ENCODE measurements around the gene PHYKPL. TPM values are rescaled to one million over a fixed set of nuclear protein-coding genes. Genes with fewer than 3 reads are reported as not detected.

The PHYKPL gene
- total and polyA plus RNA-seq, 2 donors (not counting 3 experiments of a cell fraction or from before 2014, with no cell fraction given): 71.7 to 81.7 TPM

DNA sequence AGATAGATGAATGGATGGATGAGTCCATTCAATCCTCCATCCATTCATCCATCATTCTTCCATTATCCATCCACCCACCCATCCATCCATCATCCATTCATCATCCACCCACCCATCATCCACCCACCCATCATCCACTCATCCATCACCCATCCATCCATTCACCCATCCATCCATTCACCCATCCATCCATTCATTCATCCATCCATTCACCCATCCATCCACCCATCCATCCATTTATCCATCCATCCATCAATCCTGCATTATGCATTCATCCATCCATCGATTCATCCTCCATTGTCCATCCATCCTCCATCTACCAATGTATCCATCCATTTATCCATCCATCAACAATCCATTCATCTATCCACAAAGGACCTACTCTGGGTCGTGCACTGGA, 12.8 kb upstream of the PHYKPL start:
- Histone ChIP-seq H3K36me3 (ENCODE audit: control insufficient read depth in 2 of 2, extremely low read depth in 1 of 2, insufficient read depth in 2 of 2, low read length in 2 of 2) (no peaks in the 10 kb centered on the region), H3K4me2 (ENCODE audit: insufficient read depth, low read length) (no peak overlapping the region), H3K9ac (replicated peaks; ENCODE audit: extremely low read depth, insufficient read depth, low read length) (no peak overlapping the region), H3K4me1 (ENCODE audit: control insufficient read depth, extremely low read depth, insufficient read depth, low read length) (peaks cover 6% of the 10 kb centered on the region), H4K20me1 (replicated peaks; ENCODE audit: control insufficient read depth, extremely low read depth, insufficient read depth, low read length) (no peaks in the 10 kb centered on the region), H3K4me3 (replicated peaks in 1 of 3; ENCODE audit: insufficient read depth in 1 of 3, low read depth in 1 of 3, low read length in 3 of 3) (no peak overlapping the region), H3K9me3 (replicated peaks; ENCODE audit: control insufficient read depth, insufficient read depth, low read length) (no peaks in the 10 kb centered on the region), H3K27me3 (ENCODE audit: control insufficient read depth in 2 of 2, insufficient read depth in 2 of 2, low read length in 2 of 2) (no peaks in the 10 kb centered on the region), H2AFZ (ENCODE audit: low read depth, low read length) (no peak overlapping the region), H3K79me2 (ENCODE audit: control insufficient read depth, insufficient read depth, low read length) (no peaks in the 10 kb centered on the region), H3K27ac (ENCODE audit: insufficient read depth, low read depth, low read length) (no peak overlapping the region), H3K9me1 (replicated peaks; ENCODE audit: control insufficient read depth, extremely low read depth, insufficient read depth, low read length) (no peaks in the 10 kb centered on the region)
- CTCF ChIA-PET: no interaction called here
- intact Hi-C loops (cut with micrococcal nuclease): no loop called here
- BruUV-seq (replicated peaks): no TSS peak
- no peak for TF ChIP-seq POLR2AphosphoS5 (IDR thresholded peaks at IDR 0.05; ENCODE audit: insufficient read depth, low read depth, low read length)
- no peak for TF ChIP-seq MYC (IDR thresholded peaks at IDR 0.05; ENCODE audit: low read depth, low read length)
- TF ChIP-seq, protein P1, sequence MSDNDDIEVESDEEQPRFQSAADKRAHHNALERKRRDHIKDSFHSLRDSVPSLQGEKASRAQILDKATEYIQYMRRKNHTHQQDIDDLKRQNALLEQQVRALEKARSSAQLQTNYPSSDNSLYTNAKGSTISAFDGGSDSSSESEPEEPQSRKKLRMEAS (IDR thresholded peaks at IDR 0.05; ENCODE audit: insufficient read depth, insufficient read length): no peak
- POLR2A ChIA-PET: no interaction called here
- DNase-seq (ENCODE audit: low read depth, low spot score) (no peak), FAIRE-seq (no peak)
- dilution Hi-C loops (cut with MboI; ENCODE audit: extremely low pct_ligation_motif_present, low sequenced_read_pairs): no loop called here

DNA sequence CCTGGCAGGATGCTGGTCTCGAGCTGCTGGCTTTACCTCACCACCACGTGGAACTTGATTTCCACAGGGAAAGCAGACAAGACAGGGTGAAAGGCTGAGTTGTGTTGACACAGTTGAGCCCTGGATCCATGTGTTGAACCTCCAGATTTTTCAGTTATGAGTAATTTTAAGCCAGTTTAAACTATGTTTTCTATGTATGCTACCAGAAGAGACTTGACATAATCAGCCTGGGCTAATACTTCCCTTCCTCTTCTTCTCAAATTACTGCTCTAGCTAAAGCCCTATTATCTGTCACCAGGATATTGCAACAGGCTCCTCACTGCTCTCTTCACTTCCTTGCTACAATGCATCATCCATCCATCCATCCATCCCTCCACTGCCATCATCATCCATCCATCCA, 12.0 kb upstream of the PHYKPL start:
- Histone ChIP-seq H3K9me3 (replicated peaks; ENCODE audit: control insufficient read depth, insufficient read depth, low read length) (no peaks in the 10 kb centered on the region), H3K9me1 (replicated peaks; ENCODE audit: control insufficient read depth, extremely low read depth, insufficient read depth, low read length) (no peaks in the 10 kb centered on the region), H3K79me2 (ENCODE audit: control insufficient read depth, insufficient read depth, low read length) (no peaks in the 10 kb centered on the region), H2AFZ (ENCODE audit: low read depth, low read length) (no peak overlapping the region), H4K20me1 (replicated peaks; ENCODE audit: control insufficient read depth, extremely low read depth, insufficient read depth, low read length) (no peaks in the 10 kb centered on the region), H3K27me3 (ENCODE audit: control insufficient read depth in 2 of 2, insufficient read depth in 2 of 2, low read length in 2 of 2) (no peaks in the 10 kb centered on the region), H3K9ac (replicated peaks; ENCODE audit: extremely low read depth, insufficient read depth, low read length) (no peak overlapping the region), H3K4me3 (replicated peaks in 1 of 3; ENCODE audit: insufficient read depth in 1 of 3, low read depth in 1 of 3, low read length in 3 of 3) (no peak overlapping the region), H3K4me2 (ENCODE audit: insufficient read depth, low read length) (no peak overlapping the region), H3K27ac (ENCODE audit: insufficient read depth, low read depth, low read length) (no peak overlapping the region), H3K36me3 (ENCODE audit: control insufficient read depth in 2 of 2, extremely low read depth in 1 of 2, insufficient read depth in 2 of 2, low read length in 2 of 2) (no peaks in the 10 kb centered on the region), H3K4me1 (ENCODE audit: control insufficient read depth, extremely low read depth, insufficient read depth, low read length) (peaks cover 14% of the 10 kb centered on the region)
- TF ChIP-seq MYC (IDR thresholded peaks at IDR 0.05; ENCODE audit: low read depth, low read length) (no peak), POLR2AphosphoS5 (IDR thresholded peaks at IDR 0.05; ENCODE audit: insufficient read depth, low read depth, low read length) (no peak), EZH2 (IDR thresholded peaks at IDR 0.05; ENCODE audit: borderline replicate concordance, low read depth, low read length, severe bottlenecking) (no peak), FOS (IDR thresholded peaks at IDR 0.05; ENCODE audit: borderline replicate concordance, insufficient read depth, low read length) (no peak), GATA2 (IDR thresholded peaks at IDR 0.05; ENCODE audit: insufficient read depth, insufficient read length, low read depth, low read length) (no peak), JUN (IDR thresholded peaks at IDR 0.05; ENCODE audit: borderline replicate concordance, insufficient read depth, insufficient read length, low read depth) (no peak)
- TF ChIP-seq, protein P2, sequence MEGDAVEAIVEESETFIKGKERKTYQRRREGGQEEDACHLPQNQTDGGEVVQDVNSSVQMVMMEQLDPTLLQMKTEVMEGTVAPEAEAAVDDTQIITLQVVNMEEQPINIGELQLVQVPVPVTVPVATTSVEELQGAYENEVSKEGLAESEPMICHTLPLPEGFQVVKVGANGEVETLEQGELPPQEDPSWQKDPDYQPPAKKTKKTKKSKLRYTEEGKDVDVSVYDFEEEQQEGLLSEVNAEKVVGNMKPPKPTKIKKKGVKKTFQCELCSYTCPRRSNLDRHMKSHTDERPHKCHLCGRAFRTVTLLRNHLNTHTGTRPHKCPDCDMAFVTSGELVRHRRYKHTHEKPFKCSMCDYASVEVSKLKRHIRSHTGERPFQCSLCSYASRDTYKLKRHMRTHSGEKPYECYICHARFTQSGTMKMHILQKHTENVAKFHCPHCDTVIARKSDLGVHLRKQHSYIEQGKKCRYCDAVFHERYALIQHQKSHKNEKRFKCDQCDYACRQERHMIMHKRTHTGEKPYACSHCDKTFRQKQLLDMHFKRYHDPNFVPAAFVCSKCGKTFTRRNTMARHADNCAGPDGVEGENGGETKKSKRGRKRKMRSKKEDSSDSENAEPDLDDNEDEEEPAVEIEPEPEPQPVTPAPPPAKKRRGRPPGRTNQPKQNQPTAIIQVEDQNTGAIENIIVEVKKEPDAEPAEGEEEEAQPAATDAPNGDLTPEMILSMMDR (IDR thresholded peaks at IDR 0.05; ENCODE audit: extremely low read depth in 1 of 2, insufficient read depth in 1 of 2, low read depth in 1 of 2, low read length in 2 of 2): no peak
- TF ChIP-seq, protein P1 (IDR thresholded peaks at IDR 0.05; ENCODE audit: insufficient read depth, insufficient read length): no peak
- POLR2A ChIA-PET: no interaction called here
- dilution Hi-C loops (cut with MboI; ENCODE audit: extremely low pct_ligation_motif_present, low sequenced_read_pairs): no loop called here
- intact Hi-C loops (cut with micrococcal nuclease): no loop called here
- BruUV-seq (replicated peaks): no TSS peak
- FAIRE-seq: no peak
- CTCF ChIA-PET: interaction anchor here (1.9 kb wide), 1 partner anchor 10 kb away, joined by 9 read pairs; no protein-coding TSS in a partner anchor
- DNase-seq (ENCODE audit: low read depth, low spot score): no peak
